ENCODE measurements around the gene RO60.

RO60 gene

GRCh38 chr1:193060938-193061337 is 1.5 kb downstream of the RO60 start:
- no peaks in the 10 kb centered on the region for H3K9me3 ChIP-seq (replicated peaks; ENCODE audit: insufficient read depth, low read length)

GRCh38 chr1:193062698-193063463 is 3.5 kb downstream of the RO60 start:
- no peaks in the 10 kb centered on the region for H4K20me1 ChIP-seq (ENCODE audit: insufficient read depth, low read length)
- DNase-seq: no peak
- H3K36me3 ChIP-seq (replicated peaks; ENCODE audit: insufficient read depth, low read length): no peaks in the 10 kb centered on the region
- no peak overlapping the region for H3K4me2 ChIP-seq (ENCODE audit: low read depth, low read length)
- no peak overlapping the region for H3K4me3 ChIP-seq (ENCODE audit: low read length)
- no peaks in the 10 kb centered on the region for H3K9me3 ChIP-seq (replicated peaks; ENCODE audit: insufficient read depth, low read length)
- H3K9ac ChIP-seq (ENCODE audit: low read length): no peak overlapping the region
- TF ChIP-seq EZH2 (optimal IDR thresholded peaks at IDR 0.05; ENCODE audit: low read depth, low read length) (no peak), EZH2phosphoT487 (IDR thresholded peaks at IDR 0.05; ENCODE audit: low read length) (no peak), CTCF (IDR thresholded peaks at IDR 0.05; ENCODE audit: low read length) (no peak)
- H3K27ac ChIP-seq (ENCODE audit: low read length): no peak overlapping the region
- H3K4me1 ChIP-seq (ENCODE audit: low read length): peaks cover 18% of the 10 kb centered on the region
- no peaks in the 10 kb centered on the region for H3K9me2 ChIP-seq (replicated peaks; ENCODE audit: insufficient read depth, low read length)
- no peak overlapping the region for H2AFZ ChIP-seq (ENCODE audit: low read length)
- H3F3A ChIP-seq (ENCODE audit: insufficient read depth, low read length): peaks cover 18% of the 10 kb centered on the region
- no peaks in the 10 kb centered on the region for H3K27me3 ChIP-seq (replicated peaks; ENCODE audit: insufficient read depth, low read length)
- peaks cover 93% of the 10 kb centered on the region for H3K79me2 ChIP-seq (ENCODE audit: low read length)

More at GRCh38 chr1:193060938-193061337, 1.5 kb downstream of the RO60 start:
- Histone ChIP-seq H3K9ac (ENCODE audit: low read length) (peak overlapping the region; percentile 94; the same call in 1 of the 2 replicates), H3F3A (ENCODE audit: insufficient read depth, low read length) (peaks cover 18% of the 10 kb centered on the region), H3K9me2 (replicated peaks; ENCODE audit: insufficient read depth, low read length) (no peaks in the 10 kb centered on the region), H3K4me3 (ENCODE audit: low read length) (peak overlapping the region; percentile 89), H4K20me1 (ENCODE audit: insufficient read depth, low read length) (no peaks in the 10 kb centered on the region), H3K4me2 (ENCODE audit: low read depth, low read length) (peak overlapping the region; percentile 65), H3K27me3 (replicated peaks; ENCODE audit: insufficient read depth, low read length) (no peaks in the 10 kb centered on the region), H3K36me3 (replicated peaks; ENCODE audit: insufficient read depth, low read length) (no peaks in the 10 kb centered on the region), H2AFZ (ENCODE audit: low read length) (no peak overlapping the region), H3K27ac (ENCODE audit: low read length) (no peak overlapping the region), H3K4me1 (ENCODE audit: low read length) (peaks cover 20% of the 10 kb centered on the region; the same call in 1 of the 2 replicates), H3K79me2 (ENCODE audit: low read length) (peaks cover 95% of the 10 kb centered on the region)
- peak; percentile 16 for DNase-seq
- TF ChIP-seq CTCF (IDR thresholded peaks at IDR 0.05; ENCODE audit: low read length) (no peak), EZH2 (optimal IDR thresholded peaks at IDR 0.05; ENCODE audit: low read depth, low read length) (no peak), EZH2phosphoT487 (IDR thresholded peaks at IDR 0.05; ENCODE audit: low read length) (no peak)

- no peaks in the 10 kb centered on the region for H3K36me3 ChIP-seq (replicated peaks; ENCODE audit: insufficient read depth, low read length)
- peaks cover 9% of the 10 kb centered on the region for H3F3A ChIP-seq (ENCODE audit: insufficient read depth, low read length)
- H3K79me2 ChIP-seq (ENCODE audit: low read length): peaks cover 90% of the 10 kb centered on the region
- H3K9ac ChIP-seq (ENCODE audit: low read length): no peak overlapping the region
- H3K27ac ChIP-seq (ENCODE audit: low read length): no peak overlapping the region
- no peaks in the 10 kb centered on the region for H3K9me2 ChIP-seq (replicated peaks; ENCODE audit: insufficient read depth, low read length)
- DNase-seq: no peak
- H3K9me3 ChIP-seq (replicated peaks; ENCODE audit: insufficient read depth, low read length): no peaks in the 10 kb centered on the region
- TF ChIP-seq EZH2phosphoT487 (IDR thresholded peaks at IDR 0.05; ENCODE audit: low read length): no peak
- TF ChIP-seq EZH2 (optimal IDR thresholded peaks at IDR 0.05; ENCODE audit: low read depth, low read length): no peak
- TF ChIP-seq CTCF (IDR thresholded peaks at IDR 0.05; ENCODE audit: low read length): no peak
- H3K4me3 ChIP-seq (ENCODE audit: low read length): no peak overlapping the region
- no peak overlapping the region for H2AFZ ChIP-seq (ENCODE audit: low read length)
- no peaks in the 10 kb centered on the region for H4K20me1 ChIP-seq (ENCODE audit: insufficient read depth, low read length)
- no peak overlapping the region for H3K4me2 ChIP-seq (ENCODE audit: low read depth, low read length)
- no peaks in the 10 kb centered on the region for H3K27me3 ChIP-seq (replicated peaks; ENCODE audit: insufficient read depth, low read length)
- H3K4me1 ChIP-seq (ENCODE audit: low read length): peaks cover 28% of the 10 kb centered on the region
Observed at GRCh38 chr1:193065954-193066353, 6.5 kb downstream of the RO60 start.

All from MM.1S (cell line).